Ureter (tissue), 1 donor: ENCODE data around the gene GPR17. TPM values are rescaled to one million over a fixed set of nuclear protein-coding genes. Genes with fewer than 3 reads are reported as not detected.

Experiments used
- DNase-seq: peaks from one replicate; pipeline ENCODE4 v3.0.0-alpha.2; 2020; ENCODE audit warnings: low spot score
- total RNA-seq: library from RNA; stranded (reverse); gene quantifications from one replicate; pipeline ENCODE4 v1.2.4, GENCODE V29; 2023
- donor health status: DM: yes; HTN: yes; CAD: no.

The GPR17 gene
- total RNA-seq, 1 donor from 2014 or later, result not detected

DNA sequence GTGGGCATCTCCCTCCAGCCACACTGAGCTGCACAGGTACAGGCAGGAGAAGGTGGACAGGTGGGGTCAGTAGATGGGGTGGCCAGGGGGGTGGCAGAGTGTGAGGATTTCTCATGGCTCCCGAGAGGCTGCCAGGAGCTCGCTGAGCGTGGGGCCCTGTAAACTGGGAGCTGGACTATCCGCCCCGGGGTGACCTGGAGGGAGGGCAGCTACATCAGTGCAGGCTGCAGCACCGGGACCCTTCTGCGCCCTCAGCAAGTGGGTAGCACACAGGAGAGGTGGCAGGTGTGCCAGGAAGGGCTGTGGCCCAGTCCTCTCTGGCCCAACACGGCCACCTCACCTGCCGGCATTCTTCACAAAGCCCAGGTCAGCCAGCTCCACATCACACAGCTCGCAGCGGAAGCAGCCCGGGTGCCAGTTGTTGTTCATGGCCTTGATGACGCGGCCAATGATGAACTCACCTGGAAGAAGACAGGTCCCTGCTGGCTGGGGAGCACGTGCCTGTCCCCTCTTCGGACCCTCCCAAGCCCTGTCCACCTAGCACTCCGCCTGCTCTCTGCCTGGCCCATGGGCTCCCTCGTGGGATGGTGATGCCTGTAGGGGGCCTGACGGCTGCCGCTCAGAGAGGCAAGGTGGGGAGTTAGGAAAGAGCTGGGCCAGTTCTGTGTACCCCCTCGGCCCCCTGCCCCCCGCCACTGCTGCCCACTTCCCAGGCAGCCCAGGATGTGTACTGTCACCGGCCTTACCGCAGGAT, 8.3 kb downstream of the GPR17 start:
- DNase-seq, result no peak

DNA sequence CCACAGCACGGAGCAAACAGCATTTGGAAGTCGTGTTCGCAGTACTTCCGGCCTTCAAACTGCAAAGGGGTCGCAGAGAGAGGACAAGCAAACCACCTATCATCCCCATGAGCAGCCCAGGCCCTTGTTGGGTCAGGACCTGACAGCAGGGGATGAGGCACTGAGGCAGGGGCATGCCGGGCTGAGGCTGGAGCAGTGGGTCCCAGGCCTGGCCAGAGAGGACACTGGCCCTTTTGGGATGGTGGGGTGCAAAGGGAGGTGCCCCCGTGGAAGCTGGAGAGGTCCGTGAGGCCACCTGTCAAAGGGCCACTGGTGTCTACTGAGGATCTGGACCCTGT, 8.9 kb downstream of the GPR17 start:
- DNase-seq, result no peak

DNA sequence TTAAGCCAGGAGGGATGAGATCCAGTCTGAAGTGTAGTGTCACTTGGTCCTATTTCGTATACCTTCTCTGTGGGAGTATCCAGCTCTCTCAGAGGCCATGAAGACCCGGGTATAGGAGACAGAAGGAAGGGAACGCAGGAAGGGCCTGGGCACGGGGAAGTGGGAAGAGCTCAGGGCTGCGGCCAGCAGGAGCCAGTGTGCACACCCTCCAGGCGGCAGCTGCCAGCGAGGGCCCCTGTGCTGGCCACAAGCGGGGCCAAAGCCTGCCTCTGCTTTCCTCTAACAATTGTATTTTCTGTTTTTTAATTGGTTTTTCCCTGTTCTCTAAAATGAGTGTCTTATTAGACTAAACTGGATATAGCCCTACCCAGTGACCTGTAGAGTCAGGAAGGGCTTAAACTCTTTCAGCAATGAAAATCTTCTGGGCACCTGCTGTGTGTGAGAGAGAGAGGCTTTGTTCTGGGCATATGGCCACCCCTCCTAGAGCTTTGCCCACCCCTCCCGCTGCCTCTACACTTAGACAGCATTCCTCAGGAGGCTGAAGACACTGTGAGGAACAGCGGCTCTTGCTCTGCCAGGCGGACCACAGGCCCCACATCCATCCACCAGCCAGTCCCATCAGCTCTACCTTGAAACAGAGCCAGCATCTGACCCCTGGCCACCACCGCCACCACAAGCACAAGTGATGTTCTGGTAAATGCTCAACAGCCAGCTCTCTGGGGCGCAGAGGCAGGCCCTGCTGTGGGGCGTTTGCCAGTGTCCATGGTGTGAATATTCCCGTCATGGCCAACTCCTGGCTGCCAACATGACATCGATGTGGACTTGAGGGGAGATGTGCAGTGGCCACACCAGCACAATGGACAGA, 9.5 kb downstream of the GPR17 start:
- DNase-seq, result no peak

DNA sequence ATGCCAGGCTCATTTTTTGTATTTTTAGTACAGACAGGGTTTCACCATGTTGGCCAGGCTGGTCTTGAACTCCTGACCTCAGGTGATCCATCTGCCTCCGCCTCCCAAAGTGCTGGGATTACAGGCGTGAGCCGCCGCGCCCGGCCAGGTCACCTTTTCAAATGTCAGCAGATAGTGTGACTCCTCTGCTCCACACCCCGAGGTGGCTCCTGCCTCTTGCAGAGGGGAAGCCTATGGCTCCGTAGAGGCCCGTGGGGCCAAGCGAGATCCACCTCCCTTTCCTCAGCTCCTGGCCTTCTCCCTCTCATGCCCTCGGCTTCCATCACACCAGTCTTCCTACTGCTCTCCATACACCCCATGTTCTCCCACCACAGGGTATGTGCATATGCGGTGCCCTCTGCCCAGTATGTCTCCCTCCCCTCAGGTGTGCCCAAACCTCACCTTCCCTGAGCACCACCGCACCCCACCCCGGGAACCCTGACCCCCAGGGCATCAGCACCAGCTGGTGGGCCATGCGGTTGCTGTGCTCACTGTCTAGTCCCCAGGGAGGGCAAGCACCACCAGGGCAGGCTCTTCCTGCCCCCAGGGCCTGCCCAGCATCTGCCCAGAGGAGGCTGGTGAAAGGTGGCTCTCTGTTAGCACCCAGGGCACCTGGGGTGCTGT, 10.7 kb downstream of the GPR17 start:
- DNase-seq, result no peak

DNA sequence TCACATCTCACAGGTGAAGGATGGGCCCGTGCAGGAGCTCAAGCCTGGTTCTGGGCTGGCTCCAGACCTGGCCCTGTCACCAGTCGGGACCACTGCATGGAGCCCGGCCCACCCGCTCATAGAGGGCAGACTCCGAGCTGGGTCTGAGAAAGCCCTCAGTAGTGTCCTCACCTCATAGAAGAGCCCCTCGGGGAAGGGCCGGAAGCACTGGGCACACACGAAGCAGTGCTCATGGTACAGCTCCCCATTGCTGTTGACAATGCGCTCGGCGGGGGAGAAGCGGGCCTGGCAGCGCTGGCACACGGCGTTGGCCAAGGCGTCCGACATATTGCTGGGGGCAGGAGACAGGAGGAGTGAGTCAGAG, 11.3 kb downstream of the GPR17 start:
- DNase-seq, result no peak

DNA sequence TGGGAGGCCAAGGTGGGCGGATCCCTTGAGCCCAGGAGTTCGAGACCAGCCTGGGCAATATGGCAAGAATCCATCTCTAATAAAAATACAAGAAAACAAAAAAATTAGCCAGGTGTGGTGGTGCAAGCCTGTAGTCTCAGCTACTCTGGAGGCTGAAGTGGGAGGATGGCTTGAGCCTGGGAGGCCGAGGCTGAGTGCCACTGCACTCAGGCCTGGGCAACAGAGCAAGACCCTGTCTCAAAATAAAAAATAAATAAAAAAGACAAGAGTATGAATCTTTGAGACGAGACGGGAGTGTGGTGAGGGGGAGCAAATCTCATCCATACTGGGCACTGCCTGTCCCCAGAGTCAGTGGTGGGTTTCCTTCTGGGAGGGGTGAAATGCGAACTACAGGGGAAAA, 12.2 kb downstream of the GPR17 start:
- no peak for DNase-seq

DNA sequence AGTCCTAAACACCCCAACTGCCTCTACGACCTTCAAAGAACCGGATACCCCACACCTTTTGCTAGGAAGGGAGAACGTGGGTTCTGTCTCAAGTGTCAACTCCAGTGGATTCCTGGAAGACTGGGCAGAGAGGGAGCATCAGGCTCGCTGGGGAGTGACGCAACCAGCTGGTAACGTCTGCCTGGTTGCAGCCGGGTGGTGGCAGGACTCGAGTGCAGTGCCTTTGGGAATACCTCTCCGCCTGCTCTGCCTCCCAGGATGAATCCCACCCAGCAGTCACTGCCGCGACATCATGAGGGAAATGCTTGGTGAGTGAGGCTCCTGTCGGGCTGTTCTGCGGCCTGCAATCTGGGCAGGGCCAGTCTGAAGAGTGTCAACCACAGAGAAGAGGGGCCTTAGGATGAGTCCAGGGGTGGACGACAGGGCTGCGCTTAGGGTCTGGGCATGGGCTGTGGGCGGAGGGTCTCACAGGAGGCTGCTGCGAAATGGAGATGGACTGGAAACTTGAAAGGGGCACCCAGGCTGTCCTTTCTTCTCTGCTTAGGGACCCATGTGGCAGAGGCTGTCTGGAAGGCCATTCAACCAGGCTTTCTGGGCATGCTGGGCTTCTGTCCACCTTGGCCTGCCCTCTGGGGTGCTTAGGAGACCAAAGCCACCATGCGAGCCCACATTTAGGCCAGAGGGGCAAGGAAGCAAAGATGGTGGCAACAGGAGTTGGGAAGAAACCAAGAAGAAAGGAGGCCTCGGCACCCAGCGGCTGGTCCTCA, 12.9 kb downstream of the GPR17 start:
- DNase-seq, result no peak

DNA sequence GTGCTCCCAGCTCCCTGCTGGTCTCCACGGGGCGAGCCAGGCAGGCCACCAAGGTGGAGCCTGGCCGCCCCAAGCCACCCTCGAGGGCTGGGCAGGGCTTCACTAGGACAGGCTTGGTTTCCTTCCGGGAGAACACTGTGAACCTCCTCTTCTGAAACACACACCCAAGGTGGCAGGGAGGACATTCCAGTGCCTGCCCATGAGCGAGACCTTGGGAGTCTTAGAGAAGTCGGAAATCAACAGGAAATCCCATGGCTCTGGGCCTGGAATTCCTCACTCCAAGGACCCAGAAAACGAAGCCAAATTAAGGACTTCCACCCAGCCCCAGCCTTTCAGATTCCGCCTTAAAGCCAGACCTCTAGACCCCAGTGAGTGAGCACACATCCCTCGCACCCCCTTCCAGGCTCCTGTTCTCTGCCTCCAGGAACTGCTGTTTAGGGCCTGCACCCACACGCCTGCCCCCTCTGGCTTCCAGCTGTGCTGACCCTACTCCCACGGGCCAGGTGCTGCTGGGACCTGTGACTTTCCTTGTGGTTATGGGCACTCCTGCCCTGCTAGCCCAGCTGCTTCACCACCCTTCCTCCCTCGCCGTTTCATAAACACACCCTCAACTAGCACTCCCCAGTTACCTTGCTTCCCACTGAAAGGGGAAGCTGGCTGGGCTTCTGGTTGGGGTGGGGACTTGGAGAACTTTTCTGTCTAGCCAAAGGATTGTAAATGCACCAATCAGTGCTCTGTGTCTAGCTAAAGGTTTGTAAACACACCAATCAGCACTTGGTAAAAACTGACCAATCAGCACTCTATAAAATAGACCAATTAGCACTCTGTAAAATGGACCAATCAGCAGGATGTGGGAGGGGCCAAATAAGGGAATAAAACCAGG, 13.7 kb downstream of the GPR17 start:
- DNase-seq, result no peak

DNA sequence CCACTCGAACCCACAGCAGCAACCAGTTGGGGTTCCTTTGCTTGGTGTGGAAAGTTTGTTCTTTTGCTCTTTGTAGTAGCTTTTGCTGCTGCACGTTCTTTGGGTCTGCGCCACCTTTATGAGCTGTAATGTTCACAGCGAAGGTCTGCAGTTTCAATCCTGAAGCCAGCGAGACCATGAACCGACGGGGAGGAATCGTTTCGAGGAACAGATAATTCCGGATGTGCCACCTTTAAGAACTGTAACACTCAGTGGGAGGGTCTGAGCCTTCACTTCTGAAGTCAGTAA, 14.3 kb downstream of the GPR17 start:
- DNase-seq, result no peak

DNA sequence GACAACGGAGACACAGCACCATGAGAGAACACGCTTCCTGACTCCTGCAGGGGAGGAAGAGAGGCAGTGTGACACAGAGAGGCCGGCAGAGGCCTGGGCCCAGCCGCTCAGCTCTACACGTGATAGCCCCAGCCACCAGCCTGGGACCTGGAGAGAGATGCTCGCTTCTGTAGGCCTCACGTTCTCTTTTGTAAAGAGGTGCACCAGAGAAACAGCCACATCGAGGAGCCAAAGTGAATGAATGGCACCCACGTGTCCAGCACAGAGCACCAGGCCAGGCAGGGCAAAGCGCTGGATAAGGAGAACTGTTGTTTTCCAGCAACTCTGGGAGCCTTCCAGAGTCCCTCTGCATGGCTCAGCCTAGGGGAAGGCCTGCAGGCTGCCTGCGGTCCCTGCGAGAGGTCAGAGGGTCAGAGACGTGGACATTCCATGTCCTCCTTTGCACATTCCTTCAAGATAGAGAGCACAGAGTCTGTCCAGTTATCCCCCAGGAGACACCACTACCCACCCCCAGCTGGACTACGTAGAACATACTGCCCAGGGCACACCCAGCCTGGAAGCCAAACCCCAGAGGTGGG, 15.2 kb downstream of the GPR17 start:
- DNase-seq, result no peak

DNA sequence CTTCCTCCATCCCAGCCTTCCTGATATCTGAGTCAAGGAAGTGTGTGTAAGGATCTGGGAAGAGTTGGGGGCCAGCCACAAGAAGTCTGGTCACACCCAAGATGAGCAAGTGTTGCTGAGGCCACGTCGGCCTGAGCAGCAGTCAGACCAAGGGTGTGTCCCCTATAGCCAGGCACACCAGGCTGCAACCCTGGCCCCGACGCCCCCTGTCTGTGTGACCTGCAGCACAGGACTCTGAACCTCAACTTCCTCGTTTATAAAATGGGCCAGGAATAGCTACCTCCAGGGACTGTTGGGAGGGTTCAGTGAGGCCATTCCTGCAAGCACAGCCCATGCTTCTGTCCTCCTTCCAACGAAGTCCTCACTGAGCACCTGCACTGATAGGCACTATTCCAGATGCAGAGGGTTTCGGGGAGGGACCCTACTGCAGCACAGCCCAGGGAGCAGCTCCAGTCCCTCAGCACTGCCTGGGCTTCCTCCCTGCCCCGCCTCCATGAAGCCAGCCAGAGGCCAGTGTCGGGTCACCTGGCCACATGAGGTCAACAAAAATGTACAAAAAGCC, 16.1 kb downstream of the GPR17 start:
- DNase-seq, result no peak

DNA sequence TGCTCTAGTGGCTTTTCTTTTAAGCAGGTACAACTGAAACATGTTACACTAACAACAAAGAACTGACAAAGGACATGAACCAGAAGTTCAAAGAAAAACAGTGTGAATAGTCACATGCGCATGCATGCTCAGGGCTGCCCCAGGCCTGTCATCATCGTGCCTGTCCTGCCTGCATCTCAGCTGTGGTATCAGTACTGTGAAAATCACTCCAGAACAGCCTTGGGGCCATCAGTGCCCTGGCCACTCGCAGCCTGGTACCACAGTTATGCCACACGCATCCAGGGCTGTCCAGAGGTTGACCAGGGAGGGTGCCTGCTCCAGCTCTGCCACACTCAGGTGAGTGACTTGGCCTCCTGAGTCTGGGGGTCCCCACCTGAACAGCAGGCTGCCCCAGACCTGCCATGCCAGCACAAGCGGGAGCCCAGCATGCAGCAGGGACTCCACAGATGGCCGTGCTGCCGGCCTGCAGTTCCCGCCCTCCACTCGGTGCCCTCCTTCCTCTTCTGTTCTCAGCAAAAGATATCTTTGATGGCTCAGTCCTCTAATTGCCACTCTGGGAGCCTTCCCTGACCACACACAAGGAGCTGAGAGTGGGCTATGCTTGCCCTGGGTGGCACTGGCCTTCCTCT, 17.1 kb downstream of the GPR17 start:
- no peak for DNase-seq

DNA sequence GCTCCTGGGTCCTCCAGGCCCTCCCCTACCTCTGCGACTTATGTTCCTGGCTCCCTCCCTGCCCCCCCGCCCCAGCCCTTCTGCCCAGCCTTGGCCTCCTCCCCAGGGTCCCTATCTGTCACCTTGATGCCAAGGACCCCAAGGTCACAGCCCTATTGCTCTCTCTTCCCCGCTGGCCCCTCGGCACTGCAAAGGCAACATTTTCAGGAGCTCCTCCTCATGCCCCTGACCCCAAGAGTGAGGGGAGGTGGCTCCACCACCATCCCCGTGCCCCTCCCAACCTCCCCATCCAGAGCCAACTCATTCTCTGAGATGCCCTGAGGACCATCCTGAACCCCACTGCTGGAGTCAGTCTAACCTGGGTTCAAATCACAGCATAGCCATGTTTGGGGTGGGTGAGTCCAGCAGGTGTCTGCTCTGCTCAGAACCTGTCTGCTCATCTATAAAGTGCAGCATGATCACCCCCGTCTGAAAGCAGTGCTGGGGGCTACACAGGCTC, 17.7 kb downstream of the GPR17 start:
- no peak for DNase-seq

DNA sequence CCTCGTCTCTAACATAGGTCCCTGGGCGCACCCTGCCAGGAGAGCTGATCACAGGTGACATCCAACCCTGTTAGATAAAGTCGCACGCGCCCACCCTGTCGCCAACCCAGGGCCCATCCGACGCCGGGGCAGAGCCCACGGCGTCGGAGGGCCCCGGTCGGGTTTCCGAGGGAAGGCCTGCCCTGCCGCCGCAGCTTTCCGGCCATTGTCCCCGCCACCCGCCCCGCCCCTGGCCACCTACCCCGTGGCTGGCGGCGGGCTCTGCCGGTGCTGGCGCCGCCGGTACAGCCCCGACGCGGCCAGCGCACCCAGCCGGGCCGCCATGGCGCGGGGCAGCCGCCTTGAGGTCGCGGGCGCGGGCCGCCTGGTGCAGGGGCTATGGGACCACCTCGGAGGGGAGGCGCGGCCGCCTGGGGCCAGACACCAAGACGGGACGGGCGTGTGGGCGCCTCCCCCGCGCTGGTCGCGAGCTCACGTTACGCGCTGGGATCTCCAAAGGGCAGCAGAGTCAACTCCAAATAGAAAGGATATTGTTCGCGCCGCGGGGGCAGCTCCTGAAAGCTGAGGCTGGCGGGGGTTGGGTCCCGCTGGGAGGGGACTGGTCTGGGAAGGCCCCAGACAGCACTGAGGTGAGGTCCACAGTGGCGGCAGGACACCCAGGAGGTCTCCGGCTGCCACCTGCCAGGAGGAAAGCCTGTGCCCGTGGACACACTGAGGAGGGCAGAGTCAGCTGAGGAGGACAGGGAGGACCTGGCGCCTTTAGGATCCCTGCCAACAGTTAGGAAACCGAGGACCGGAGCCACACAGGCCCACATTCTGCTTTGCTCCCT, 18.3 kb downstream of the GPR17 start:
- no peak for DNase-seq

DNA sequence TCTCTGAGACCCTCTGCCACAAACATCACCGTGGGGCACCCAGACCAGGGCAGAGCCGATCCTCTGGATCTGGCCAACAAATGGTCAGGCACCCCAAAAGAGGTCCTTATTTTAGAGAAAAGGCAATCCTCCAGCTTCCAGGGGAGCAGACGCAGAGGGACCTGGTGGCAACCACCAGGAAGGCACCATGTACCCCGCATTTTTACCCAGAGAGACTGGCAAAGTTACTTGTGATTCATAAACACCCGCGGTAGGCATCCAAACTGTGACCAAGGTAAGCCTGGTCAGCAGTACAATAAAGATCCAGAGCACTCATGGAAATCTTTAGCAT, 18.9 kb downstream of the GPR17 start:
- DNase-seq, result no peak

DNA sequence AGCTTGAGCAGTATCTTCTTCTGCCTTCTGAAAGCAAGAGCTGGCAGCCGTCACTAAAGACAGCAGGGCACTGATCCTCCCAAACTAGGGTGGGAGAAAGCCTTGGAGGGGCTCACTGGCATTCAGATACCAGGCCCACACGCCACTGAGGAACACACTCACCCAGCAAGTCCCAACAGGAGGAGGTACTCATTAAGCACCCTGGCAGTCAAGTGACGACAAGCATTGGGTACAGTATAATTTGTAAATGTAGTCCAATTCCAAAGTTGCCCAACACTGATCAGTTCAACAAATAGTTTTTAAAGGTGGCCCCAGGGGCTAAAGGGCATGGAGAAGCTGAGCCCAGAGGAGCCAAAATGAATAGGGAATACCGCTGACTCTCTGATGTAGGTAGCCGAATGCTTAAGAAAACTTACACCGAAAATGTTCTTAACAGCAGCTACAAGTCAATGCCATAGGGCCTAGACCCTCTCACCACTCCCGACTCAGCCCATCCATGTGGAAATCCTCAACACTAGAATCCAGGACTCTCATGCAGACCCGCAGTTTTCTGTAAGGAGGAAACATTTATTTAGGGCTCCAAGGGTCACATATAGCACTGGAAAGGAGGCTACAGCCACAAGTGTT, 19.4 kb downstream of the GPR17 start:
- DNase-seq, result no peak

DNA sequence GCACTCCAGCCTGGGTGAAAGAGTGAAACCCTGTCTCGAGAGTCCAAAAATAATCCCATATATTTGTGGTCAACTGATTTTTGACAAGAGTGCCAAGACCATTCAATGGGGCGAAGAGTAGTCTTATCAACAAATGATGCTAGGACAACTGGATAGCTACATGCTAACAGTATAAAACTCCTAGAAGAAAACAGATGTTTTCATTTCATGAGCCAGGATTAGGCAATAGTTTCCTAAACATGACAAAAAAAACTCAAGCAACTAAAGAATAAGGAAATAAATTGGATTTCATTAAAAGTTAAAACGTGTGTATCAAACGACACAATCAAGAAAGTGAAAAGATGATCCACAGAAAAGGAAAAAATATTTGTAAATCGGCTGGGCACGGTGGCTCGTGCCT, 23.1 kb downstream of the GPR17 start:
- no peak for DNase-seq

DNA sequence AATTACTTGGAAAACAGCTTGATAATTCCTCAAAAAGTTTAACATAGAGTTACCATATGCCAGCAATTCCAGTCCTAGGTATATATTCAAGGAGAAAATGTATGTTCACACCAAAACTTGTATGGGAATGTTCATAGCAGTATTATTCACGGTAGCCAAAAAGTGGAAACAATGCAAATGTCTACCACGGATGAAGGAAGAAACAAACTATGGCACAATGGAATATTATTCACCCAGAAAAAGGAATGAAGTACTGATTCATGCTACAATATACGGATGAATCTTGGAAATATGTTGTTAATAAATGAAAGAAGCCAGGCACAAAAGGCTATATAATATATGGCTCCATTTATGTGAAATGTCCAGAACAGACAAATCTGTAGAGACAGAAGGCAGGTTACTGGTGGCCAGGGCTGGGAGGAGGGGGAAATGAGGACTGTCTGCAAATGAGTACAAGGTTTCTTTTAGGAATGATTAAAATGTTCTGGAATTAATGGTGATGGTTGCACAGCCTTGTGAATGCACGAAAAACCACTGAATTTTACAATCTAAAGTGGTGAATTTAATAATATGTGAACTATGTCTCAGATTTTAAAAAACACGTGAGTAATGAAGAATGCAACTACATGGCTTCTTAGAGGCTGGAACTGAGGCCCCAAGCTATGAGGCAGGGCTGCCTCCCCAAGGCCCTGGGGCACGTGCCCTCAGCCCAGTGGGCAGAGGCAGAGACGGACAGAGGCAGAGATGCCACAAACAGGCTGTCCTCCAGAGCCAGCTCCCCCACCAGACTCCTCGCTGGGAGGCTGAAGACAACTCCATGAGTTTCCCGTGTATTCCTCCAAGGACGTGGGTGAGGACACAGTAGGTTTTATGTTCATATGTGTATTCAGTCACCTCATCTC, 24.4 kb downstream of the GPR17 start:
- DNase-seq, result peak; percentile 4
